ENCODE results near the gene SPATA22. TPM values are rescaled to one million over a fixed set of nuclear protein-coding genes. Genes with fewer than 3 reads are reported as not detected.

SPATA22 gene
- polyA plus RNA-seq, 1 of the 3 experiments (the other 2 are of a cell fraction): not detected

GRCh38 chr17:3418222-3418621 is 53.4 kb downstream of the SPATA22 start:
- no peak overlapping the region for H3K4me2 ChIP-seq
- TF ChIP-seq SIN3A (IDR thresholded peaks at IDR 0.05; ENCODE audit: borderline replicate concordance, low read depth, low read length): no peak
- TF ChIP-seq ELF1 (IDR thresholded peaks at IDR 0.05): no peak
- no peak for TF ChIP-seq NRF1 (IDR thresholded peaks at IDR 0.05; ENCODE audit: low read depth, low read length)
- TF ChIP-seq USF2 (IDR thresholded peaks at IDR 0.05; ENCODE audit: borderline replicate concordance, low read depth, low read length): no peak
- TF ChIP-seq POLR2AphosphoS5 (IDR thresholded peaks at IDR 0.05; ENCODE audit: low read depth, low read length): no peak
- no peak for TF ChIP-seq GABPA (IDR thresholded peaks at IDR 0.05; ENCODE audit: low read depth)
- no peak for TF ChIP-seq EZH2phosphoT487 (IDR thresholded peaks at IDR 0.05; ENCODE audit: borderline replicate concordance, low read depth)
- no peak for TF ChIP-seq REST (IDR thresholded peaks at IDR 0.05; ENCODE audit: low read depth, low read length)
- no peak for TF ChIP-seq TCF12 (IDR thresholded peaks at IDR 0.05)
- no peak for TF ChIP-seq CHD2 (IDR thresholded peaks at IDR 0.05; ENCODE audit: low read length, partially characterized antibody)
- no peak for TF ChIP-seq JUND (IDR thresholded peaks at IDR 0.05)
- TF ChIP-seq, protein P1, sequence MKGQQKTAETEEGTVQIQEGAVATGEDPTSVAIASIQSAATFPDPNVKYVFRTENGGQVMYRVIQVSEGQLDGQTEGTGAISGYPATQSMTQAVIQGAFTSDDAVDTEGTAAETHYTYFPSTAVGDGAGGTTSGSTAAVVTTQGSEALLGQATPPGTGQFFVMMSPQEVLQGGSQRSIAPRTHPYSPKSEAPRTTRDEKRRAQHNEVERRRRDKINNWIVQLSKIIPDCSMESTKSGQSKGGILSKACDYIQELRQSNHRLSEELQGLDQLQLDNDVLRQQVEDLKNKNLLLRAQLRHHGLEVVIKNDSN (IDR thresholded peaks at IDR 0.05; ENCODE audit: borderline replicate concordance, low read depth): no peak
- TF ChIP-seq MXI1 (IDR thresholded peaks at IDR 0.05; ENCODE audit: low read depth, low read length): no peak
- TF ChIP-seq IRF3 (IDR thresholded peaks at IDR 0.05; ENCODE audit: low read depth, low read length): no peak
- no peak overlapping the region for H3K27ac ChIP-seq (ENCODE audit: low read depth in 2 of 2, low read length in 1 of 2)
- no peak overlapping the region for H2AFZ ChIP-seq (ENCODE audit: low read depth)
- no peaks in the 10 kb centered on the region for H3K9me3 ChIP-seq
- no peaks in the 10 kb centered on the region for H3K4me1 ChIP-seq (ENCODE audit: control insufficient read depth in 1 of 2, insufficient read depth in 2 of 2, low read depth in 1 of 2, low read length in 1 of 2)
- POLR2A ChIA-PET: no interaction called here
- no peaks in the 10 kb centered on the region; the same call in 1 of the 2 replicates for H3K27me3 ChIP-seq (ENCODE audit: insufficient read depth)
- 0% methylated on average over 2 of the region's 2 CpGs for WGBS (ENCODE audit: low lambda C conversion rate)
- no peak overlapping the region for H3K9ac ChIP-seq
- H3K9me2 ChIP-seq: no peaks in the 10 kb centered on the region
- H3K36me3 ChIP-seq (replicated peaks in 1 of 2; ENCODE audit: control insufficient read depth in 1 of 2, insufficient read depth in 2 of 2, low read length in 1 of 2): no peaks in the 10 kb centered on the region
- no peak for DNase-seq
- no peaks in the 10 kb centered on the region for H4K20me1 ChIP-seq (ENCODE audit: insufficient read depth)
- no peaks in the 10 kb centered on the region for H3K79me2 ChIP-seq (ENCODE audit: insufficient read depth)
- CTCF ChIA-PET: no interaction called here
- no peak overlapping the region for H3K4me3 ChIP-seq (ENCODE audit: low read depth in 2 of 2, low read length in 1 of 2)
- H3F3A ChIP-seq (replicated peaks; ENCODE audit: insufficient read depth): no peaks in the 10 kb centered on the region
